AG08396 (cell line): ENCODE data around the gene NEU2.

Source experiments
- DNase-seq: peaks from one replicate; pipeline ENCODE4 v3.0.0; 2012; ENCODE audit warnings: low spot score, mixed read lengths

Gene NEU2

GRCh38 chr2:233079953-233080835 lies 47.7 kb downstream of the NEU2 start:
- DNase-seq, result no peak

GRCh38 chr2:233080836-233081229 lies 48.4 kb downstream of the NEU2 start:
- DNase-seq, result no peak

DNA sequence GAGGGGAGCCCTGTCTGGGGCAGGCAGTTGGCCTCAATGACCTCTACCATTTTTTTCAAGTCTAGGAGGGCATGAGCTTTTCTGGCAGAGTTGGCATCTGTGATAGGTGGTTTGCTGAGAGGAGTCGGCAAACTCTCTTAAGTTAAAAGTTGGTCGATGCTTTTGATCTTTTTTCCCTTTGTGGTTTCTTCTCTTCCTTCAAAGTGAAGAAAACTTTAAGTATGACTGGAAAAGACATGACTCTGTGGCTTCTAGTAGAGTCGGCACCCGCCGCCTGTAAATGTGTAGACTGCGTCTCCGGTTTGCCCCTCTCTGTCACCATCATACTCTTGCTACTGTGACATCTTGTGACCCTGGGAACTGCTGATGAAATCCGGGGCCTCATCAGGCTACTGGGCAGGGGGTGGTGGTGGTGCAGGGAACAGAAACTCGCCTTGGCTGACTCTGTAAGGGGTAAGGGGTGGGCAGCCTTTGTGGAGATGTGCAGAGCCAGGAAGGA lies 48.8 kb downstream of the NEU2 start:
- no peak for DNase-seq

- no peak for DNase-seq
Observed at GRCh38 chr2:233081731-233082221, 49.3 kb downstream of the NEU2 start.

- DNase-seq, result no peak
Observed at GRCh38 chr2:233082222-233082930, 49.9 kb downstream of the NEU2 start.

DNA sequence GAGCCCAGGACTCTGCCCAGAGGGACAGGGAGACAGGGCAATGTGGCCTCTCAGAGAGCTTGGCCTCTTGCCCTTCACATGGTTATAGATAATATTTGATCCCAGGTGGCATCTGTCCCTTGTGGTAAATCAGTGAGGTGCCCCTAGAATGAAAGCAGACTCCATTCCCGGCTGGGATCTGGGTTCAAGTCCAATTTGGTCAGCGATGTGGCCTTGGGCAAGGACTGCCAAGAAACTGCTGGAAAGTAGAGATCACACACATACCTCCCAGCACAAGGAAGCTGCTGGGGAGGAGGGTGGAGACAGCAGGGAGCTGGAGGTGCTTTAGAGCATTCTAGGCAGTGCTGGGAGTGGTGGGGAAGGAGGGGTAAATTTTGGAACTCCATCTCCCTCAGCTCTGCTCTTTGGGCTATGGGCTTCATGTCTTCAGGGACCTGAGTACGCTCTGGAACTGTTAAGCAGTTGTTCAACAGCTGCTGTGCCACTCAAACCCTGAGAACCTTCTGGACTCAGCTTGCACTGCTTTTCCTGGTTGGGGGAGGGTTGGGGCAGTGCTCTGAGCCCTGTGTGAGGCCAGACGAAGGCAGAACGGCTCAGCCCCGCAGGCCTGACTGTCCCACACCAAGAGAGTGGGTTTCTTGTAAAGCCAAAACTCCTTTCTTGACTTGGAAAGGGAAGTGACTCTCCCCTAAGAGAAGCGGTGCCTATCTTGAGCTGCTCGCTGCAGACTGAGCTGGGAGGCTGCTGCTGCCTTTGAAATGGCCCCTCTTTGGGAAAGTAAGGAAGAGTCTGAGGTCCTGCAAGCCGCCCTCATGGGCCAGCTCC lies 50.7 kb downstream of the NEU2 start:
- no peak for DNase-seq

GRCh38 chr2:233083782-233084181 lies 51.3 kb downstream of the NEU2 start:
- DNase-seq, result no peak

DNA sequence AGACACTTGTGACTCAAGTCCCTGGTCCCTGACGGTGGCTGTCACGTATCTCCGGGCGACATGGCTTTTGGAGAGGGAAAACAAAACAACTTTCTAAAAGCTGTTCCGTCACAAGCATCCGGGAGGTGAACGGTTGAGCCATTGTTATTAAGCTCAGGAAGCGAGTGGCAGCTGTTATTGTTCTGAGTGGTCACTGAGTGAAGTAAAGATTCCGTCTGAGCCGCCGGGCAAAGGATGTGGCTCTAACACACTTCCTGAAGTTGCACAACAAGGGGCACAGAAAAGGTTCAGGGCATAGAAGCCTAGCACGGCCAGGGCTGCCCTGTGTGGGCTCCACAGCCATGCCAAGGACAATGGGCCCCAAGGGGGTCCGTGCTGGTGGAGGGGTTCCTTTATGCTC lies 52.0 kb downstream of the NEU2 start:
- no peak for DNase-seq
